ENCODE data around the gene CCL20. TPM values are rescaled to one million over a fixed set of nuclear protein-coding genes. Genes with fewer than 3 reads are reported as not detected.

CCL20 gene
- total and polyA plus RNA-seq, 10 donors, result 0.28 to 0.74 (median 0.46) TPM; not detected in 7

GRCh38 chr2:227846831-227847230 lies 33.2 kb downstream of the CCL20 start:
- H3K27ac ChIP-seq, result no peak overlapping the region
- WGBS, 5 donors, result 80 to 92% (median 85%) methylated on average over 1 of the region's 1 CpG
- H3K9me3 ChIP-seq, result no peaks in the 10 kb centered on the region
- H3K4me1 ChIP-seq, result no peaks in the 10 kb centered on the region
- H3K27me3 ChIP-seq (replicated peaks in 1 of 7), result peaks cover 0 to 13% (median 0%) of the 10 kb centered on the region in 7 donors
- H3K36me3 ChIP-seq, result no peaks in the 10 kb centered on the region
- H3K4me3 ChIP-seq, result no peak overlapping the region
- TF ChIP-seq CTCF (IDR thresholded peaks at IDR 0.05 in 8 of 11, conservative IDR thresholded peaks at IDR 0.05 in 3 of 11) (no peak), POLR2A (IDR thresholded peaks at IDR 0.05) (no peak), POLR2AphosphoS5 (IDR thresholded peaks at IDR 0.05) (no peak)
- intact Hi-C loops (cut with DNase I; ENCODE audit: low total_unique reads), result no loop called here
- DNase-seq, result no peak

- intact Hi-C loops (cut with DNase I; ENCODE audit: low total_unique reads), result no loop called here
- no peak for DNase-seq
- no peaks in the 10 kb centered on the region for H3K36me3 ChIP-seq
- H3K27ac ChIP-seq, result peak overlapping the region in 1 of 8 donors; percentile 46
- no peaks in the 10 kb centered on the region for H3K9me3 ChIP-seq
- H3K4me1 ChIP-seq, result no peaks in the 10 kb centered on the region
- H3K4me3 ChIP-seq, result no peak overlapping the region
- peaks cover 0 to 25% (median 0%) of the 10 kb centered on the region in 7 donors for H3K27me3 ChIP-seq (replicated peaks in 1 of 7)
- no peak for TF ChIP-seq POLR2AphosphoS5 (IDR thresholded peaks at IDR 0.05)
- no peak for TF ChIP-seq POLR2A (IDR thresholded peaks at IDR 0.05)
- no peak for TF ChIP-seq CTCF (IDR thresholded peaks at IDR 0.05 in 8 of 11, conservative IDR thresholded peaks at IDR 0.05 in 3 of 11)
- 48 to 89% (median 59%) methylated on average over 3 of the region's 3 CpGs for WGBS, 5 donors
Observed at GRCh38 chr2:227848146-227848545, 34.5 kb downstream of the CCL20 start.

GRCh38 chr2:227848586-227848985 lies 34.9 kb downstream of the CCL20 start:
- Histone ChIP-seq H3K4me1 (no peaks in the 10 kb centered on the region), H3K4me3 (no peak overlapping the region), H3K27ac (peak overlapping the region in 1 of 8 donors; percentile 46), H3K36me3 (no peaks in the 10 kb centered on the region), H3K27me3 (replicated peaks in 1 of 7) (peaks cover 0 to 29% (median 0%) of the 10 kb centered on the region in 7 donors), H3K9me3 (no peaks in the 10 kb centered on the region)
- DNase-seq, result no peak
- 68 to 80% (median 72%) methylated on average over 4 of the region's 4 CpGs for WGBS, 5 donors
- no peak for TF ChIP-seq POLR2A (IDR thresholded peaks at IDR 0.05)
- no peak for TF ChIP-seq CTCF (IDR thresholded peaks at IDR 0.05 in 8 of 11, conservative IDR thresholded peaks at IDR 0.05 in 3 of 11)
- TF ChIP-seq POLR2AphosphoS5 (IDR thresholded peaks at IDR 0.05), result no peak
- intact Hi-C loops (cut with DNase I; ENCODE audit: low total_unique reads), result no loop called here

- Histone ChIP-seq H3K27me3 (replicated peaks in 1 of 7) (peaks cover 0 to 36% (median 0%) of the 10 kb centered on the region in 7 donors), H3K9me3 (no peaks in the 10 kb centered on the region), H3K27ac (no peak overlapping the region), H3K4me3 (no peak overlapping the region), H3K36me3 (no peaks in the 10 kb centered on the region), H3K4me1 (no peaks in the 10 kb centered on the region)
- WGBS, 5 donors, result 65 to 88% (median 72%) methylated on average over 1 of the region's 1 CpG
- DNase-seq, result no peak
- TF ChIP-seq POLR2A (IDR thresholded peaks at IDR 0.05), result no peak
- TF ChIP-seq POLR2AphosphoS5 (IDR thresholded peaks at IDR 0.05), result no peak
- TF ChIP-seq CTCF (IDR thresholded peaks at IDR 0.05 in 8 of 11, conservative IDR thresholded peaks at IDR 0.05 in 3 of 11), result no peak
- intact Hi-C loops (cut with DNase I; ENCODE audit: low total_unique reads), result no loop called here
Observed at GRCh38 chr2:227849906-227850305, 36.3 kb downstream of the CCL20 start.
